D341Med (cell line): Measurements from ENCODE around the gene RANBP17.
"Not testable (repeated sequence)": the region's sequence is repeated elsewhere in the genome, so short reads cannot be mapped to it uniquely, and the experiment has no call there.

Experiments used
- DNase-seq: peaks from one replicate; pipeline ENCODE4 v3.0.0; 2012; ENCODE audit warnings: low spot score

Gene RANBP17

GRCh38 chr5:171249460-171249859 is 387.6 kb downstream of the RANBP17 start:
- DNase-seq, result no peak

GRCh38 chr5:171250738-171251137 is 388.9 kb downstream of the RANBP17 start:
- DNase-seq, result no peak

- no peak for DNase-seq
Observed at GRCh38 chr5:171251519-171251918, 389.7 kb downstream of the RANBP17 start.

- no peak for DNase-seq
Observed at GRCh38 chr5:171252674-171253073, 390.9 kb downstream of the RANBP17 start.

DNA sequence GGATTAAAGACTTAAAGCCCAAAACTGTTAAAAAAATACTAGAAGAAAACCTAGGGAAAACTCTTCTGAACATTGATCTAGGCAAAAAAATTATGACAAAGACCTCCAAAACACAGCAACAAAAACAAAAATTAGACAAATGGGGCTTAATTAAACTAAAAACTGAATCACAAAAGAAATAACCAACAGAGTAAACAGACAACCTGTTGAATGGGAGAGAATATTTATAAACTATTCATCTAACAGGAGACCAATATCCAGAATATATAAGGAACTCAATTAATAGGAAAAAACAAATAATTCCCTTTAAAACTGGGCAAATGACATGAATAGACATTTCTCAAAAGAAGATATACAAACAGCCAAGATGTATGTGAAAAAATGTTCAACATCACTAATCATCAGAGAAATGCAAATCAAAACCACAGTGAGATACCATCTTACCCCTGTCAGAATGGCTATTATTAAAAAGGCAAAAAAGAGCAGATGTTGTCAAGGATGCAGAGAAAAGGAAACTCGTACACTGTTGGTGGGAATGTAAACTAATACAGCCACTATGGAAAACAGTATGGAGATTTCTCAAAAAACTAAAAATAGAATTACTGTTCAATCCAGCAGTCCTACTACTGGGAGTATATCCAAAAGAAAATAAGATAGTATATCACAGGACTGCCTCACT is 397.1 kb downstream of the RANBP17 start:
- DNase-seq, result no peak

- no peak for DNase-seq
Observed at GRCh38 chr5:171261361-171261760, 399.5 kb downstream of the RANBP17 start.

- no peak for DNase-seq
Observed at GRCh38 chr5:171261904-171262303, 400.1 kb downstream of the RANBP17 start.

- DNase-seq, result no peak
Observed at GRCh38 chr5:171263181-171263580, 401.4 kb downstream of the RANBP17 start.

DNA sequence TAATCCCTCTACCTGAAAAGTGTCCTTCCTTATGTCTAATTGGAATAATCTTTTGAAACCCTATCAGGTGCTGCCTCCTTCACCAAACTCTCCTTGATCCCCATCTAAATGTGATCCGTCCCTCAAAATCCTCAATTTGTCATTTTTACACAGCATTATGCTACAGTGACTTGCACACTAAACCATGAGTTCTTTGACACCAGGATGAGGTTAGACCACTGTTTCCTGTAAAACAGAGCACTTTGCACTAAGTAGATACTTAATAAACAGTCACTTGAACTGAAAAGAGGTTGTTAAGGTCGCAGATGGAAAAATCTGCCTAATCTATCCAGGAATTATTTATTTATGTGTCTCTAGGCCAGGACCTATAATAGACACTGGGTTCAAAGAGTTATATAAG is 403.0 kb downstream of the RANBP17 start:
- DNase-seq, result no peak

- DNase-seq, result no peak
Observed at GRCh38 chr5:171268700-171269620, 407.1 kb downstream of the RANBP17 start.

- DNase-seq, result no peak
Observed at GRCh38 chr5:171269717-171270116, 407.9 kb downstream of the RANBP17 start.

DNA sequence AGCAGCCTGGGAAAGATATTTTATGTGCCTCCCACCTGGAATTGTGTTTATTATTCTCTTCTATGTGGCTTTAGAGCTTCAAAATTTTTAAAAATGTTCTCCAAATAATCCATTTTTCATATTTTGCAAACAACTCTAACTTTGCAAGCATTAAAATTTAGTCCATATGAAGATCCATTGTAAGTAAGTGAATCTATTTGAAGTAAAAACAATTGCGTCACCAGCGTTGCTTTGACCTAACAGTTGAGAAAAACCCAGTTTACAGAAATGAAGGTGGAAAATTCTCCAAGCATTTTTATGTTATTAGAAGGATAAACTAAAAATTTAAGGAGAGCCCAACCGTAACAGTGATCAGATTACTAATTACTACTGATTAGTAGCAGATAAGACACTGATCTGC is 408.3 kb downstream of the RANBP17 start:
- DNase-seq, result no peak

GRCh38 chr5:171271798-171272197 is 410.0 kb downstream of the RANBP17 start:
- DNase-seq, result no peak

GRCh38 chr5:171272996-171273970 is 411.5 kb downstream of the RANBP17 start:
- DNase-seq, result peak; percentile 32

GRCh38 chr5:171275841-171276544 is 414.2 kb downstream of the RANBP17 start:
- DNase-seq, result no peak

DNA sequence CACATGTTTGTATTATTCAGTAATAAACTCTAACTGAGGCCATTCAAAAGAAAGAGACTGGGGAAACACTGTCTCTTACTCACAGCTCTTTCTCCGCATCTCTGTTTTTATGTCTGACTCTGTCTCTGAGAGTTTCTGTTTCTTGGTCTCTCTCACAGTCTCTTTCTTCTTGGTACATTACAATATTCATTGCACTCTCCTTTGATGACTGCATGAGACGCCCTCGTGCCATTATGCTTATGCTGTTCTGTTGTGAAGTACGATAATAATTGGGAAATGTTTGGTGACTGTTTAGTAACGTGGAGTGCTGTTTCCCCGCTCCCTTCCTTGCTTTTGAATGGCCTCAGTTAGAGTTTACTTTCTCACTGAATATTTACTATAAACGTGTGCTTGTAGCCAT is 421.9 kb downstream of the RANBP17 start:
- DNase-seq, result no peak

GRCh38 chr5:171285465-171285864 is 423.6 kb downstream of the RANBP17 start:
- no peak for DNase-seq

DNA sequence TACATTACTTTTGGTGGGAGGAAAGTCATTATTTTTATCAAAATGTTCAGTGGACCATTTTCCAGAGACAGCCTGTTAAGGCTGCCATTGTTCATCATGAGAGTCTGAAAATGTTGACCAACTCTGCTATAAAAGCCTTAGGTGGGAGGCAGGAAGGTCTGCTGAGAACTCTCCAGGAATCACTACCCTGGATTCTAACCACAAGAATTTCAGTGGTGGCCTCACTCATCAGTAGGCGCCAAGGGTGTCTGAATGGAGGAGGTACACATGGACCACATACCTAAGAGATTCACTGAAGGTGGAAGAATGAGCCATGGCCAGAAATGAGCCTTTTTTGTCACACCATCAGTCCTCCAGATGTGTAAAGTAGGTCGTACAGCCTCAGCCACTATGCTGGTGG is 426.2 kb downstream of the RANBP17 start:
- no peak for DNase-seq

GRCh38 chr5:171291371-171291770 is 429.6 kb downstream of the RANBP17 start:
- DNase-seq, result no peak

DNA sequence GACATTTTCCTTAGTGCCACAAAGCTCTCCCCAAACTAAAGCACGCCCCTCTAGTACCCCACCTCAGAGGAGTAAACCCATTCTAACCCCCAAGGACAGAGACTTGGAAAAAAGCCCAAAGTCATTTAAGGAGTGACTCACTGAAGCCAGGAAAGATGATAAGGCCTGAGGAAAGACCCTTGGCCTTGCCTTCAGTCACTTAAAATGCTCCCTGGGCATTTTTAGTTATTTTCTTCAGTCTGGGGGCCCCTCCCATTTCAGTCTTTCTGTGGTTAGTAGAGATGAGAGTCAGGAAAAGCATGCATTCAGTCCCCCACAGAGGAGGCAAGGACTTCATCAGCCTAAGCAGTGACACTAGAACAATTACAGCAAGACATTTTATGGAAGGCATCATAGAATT is 433.5 kb downstream of the RANBP17 start:
- DNase-seq, result no peak

- no peak for DNase-seq
Observed at GRCh38 chr5:171295801-171296200, 434.0 kb downstream of the RANBP17 start.

- not testable (repeated sequence) for DNase-seq
Observed at GRCh38 chr5:171297941-171298340, 436.1 kb downstream of the RANBP17 start.
